ENCODE results near the gene SURF4.

SURF4 gene

GRCh38 chr9:133404454-133405002 is 28.7 kb upstream of the SURF4 start:
- no peak overlapping the region for H2BK12ac ChIP-seq (ENCODE audit: low read length)
- H3K79me1 ChIP-seq (ENCODE audit: low read length), result no peaks in the 10 kb centered on the region
- no peaks in the 10 kb centered on the region for H3K27me3 ChIP-seq (ENCODE audit: insufficient read depth, low read length)
- H3K9me3 ChIP-seq (ENCODE audit: insufficient read depth, low read depth, low read length), result no peaks in the 10 kb centered on the region
- H4K12ac ChIP-seq (ENCODE audit: low read depth, low read length), result no peak overlapping the region
- H3K79me2 ChIP-seq (ENCODE audit: control insufficient read depth, insufficient read depth, low read length, poor library complexity), result no peaks in the 10 kb centered on the region
- H2AFZ ChIP-seq (ENCODE audit: insufficient read depth, low read length, poor library complexity), result no peak overlapping the region
- no CpG with 5 or more reads among the region's 12 CpGs for WGBS (ENCODE audit: extremely low coverage, insufficient coverage, insufficient read length)
- H4K91ac ChIP-seq (ENCODE audit: low read depth, low read length), result no peak overlapping the region
- no peak overlapping the region for H3K18ac ChIP-seq (ENCODE audit: low read length)
- H3K9ac ChIP-seq (ENCODE audit: low read length), result no peak overlapping the region
- H2AK5ac ChIP-seq (ENCODE audit: low read length), result no peak overlapping the region
- H3K14ac ChIP-seq (ENCODE audit: low read length), result no peak overlapping the region
- H3K4me1 ChIP-seq (ENCODE audit: control insufficient read depth in 1 of 2, insufficient read depth in 2 of 2, low read length in 2 of 2), result no peaks in the 10 kb centered on the region
- H2BK120ac ChIP-seq (ENCODE audit: insufficient read depth, low read length, poor library complexity), result no peak overlapping the region
- DNase-seq, result no peak
- no peak overlapping the region for H3K4ac ChIP-seq (ENCODE audit: low read depth, low read length)
- no peak overlapping the region for H4K8ac ChIP-seq (ENCODE audit: low read depth, low read length)
- no peak overlapping the region for H2BK5ac ChIP-seq (ENCODE audit: low read depth, low read length, poor library complexity)
- H3K4me3 ChIP-seq (ENCODE audit: low read depth, low read length), result no peak overlapping the region
- H3K23ac ChIP-seq (ENCODE audit: low read length), result no peak overlapping the region
- H3K4me2 ChIP-seq (ENCODE audit: low read length), result no peak overlapping the region
- H3K36me3 ChIP-seq (ENCODE audit: control insufficient read depth in 1 of 2, insufficient read depth in 2 of 2, low read length in 2 of 2), result peaks cover 48 to 56% of the 10 kb centered on the region in 2 experiments
- H3K27ac ChIP-seq (ENCODE audit: low read depth, low read length), result no peak overlapping the region

DNA sequence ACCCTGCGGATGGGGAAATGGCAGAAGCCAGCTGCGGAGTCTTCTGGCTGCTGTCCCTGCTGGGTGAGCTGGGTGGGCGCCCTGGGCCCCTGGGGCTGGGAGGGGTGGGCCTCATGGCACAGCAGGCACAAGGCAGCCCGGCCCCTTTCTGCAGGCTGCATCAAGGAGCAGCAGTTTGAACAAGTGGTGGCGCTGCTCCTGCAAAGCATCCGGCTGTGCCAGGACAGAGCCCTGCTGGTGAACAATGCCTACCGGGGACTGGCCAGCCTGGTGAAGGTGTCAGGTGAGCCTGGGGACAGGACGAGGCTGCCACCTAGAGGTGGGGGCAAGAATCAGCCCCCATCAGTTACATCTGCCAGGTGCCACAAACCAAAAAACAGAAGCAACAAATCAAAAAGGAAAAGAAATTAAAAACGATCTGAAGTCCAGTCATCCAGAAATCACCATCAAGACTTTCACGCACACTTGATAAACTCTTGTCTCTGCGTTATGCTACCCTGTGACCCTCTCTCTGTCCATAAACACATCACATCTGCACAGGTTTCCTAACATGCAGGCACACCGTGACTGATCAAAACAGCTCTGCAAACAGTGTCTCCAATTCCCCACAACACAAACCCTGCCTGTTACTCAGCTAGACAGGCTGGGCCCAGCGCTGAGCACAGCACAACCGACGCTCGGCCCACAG is 28.1 kb upstream of the SURF4 start:
- no peaks in the 10 kb centered on the region for H3K27me3 ChIP-seq (ENCODE audit: insufficient read depth, low read length)
- H2BK120ac ChIP-seq (ENCODE audit: insufficient read depth, low read length, poor library complexity), result no peak overlapping the region
- no peaks in the 10 kb centered on the region for H3K79me2 ChIP-seq (ENCODE audit: control insufficient read depth, insufficient read depth, low read length, poor library complexity)
- no peak overlapping the region for H2BK5ac ChIP-seq (ENCODE audit: low read depth, low read length, poor library complexity)
- no peak overlapping the region for H3K14ac ChIP-seq (ENCODE audit: low read length)
- H3K9ac ChIP-seq (ENCODE audit: low read length), result no peak overlapping the region
- no peak overlapping the region for H4K12ac ChIP-seq (ENCODE audit: low read depth, low read length)
- H4K8ac ChIP-seq (ENCODE audit: low read depth, low read length), result no peak overlapping the region
- no peaks in the 10 kb centered on the region for H3K79me1 ChIP-seq (ENCODE audit: low read length)
- no peak overlapping the region for H3K4ac ChIP-seq (ENCODE audit: low read depth, low read length)
- no peak overlapping the region for H4K91ac ChIP-seq (ENCODE audit: low read depth, low read length)
- H3K23ac ChIP-seq (ENCODE audit: low read length), result no peak overlapping the region
- no peak overlapping the region for H2AFZ ChIP-seq (ENCODE audit: insufficient read depth, low read length, poor library complexity)
- H3K27ac ChIP-seq (ENCODE audit: low read depth, low read length), result no peak overlapping the region
- H3K9me3 ChIP-seq (ENCODE audit: insufficient read depth, low read depth, low read length), result no peaks in the 10 kb centered on the region
- DNase-seq, result peak in 1 of 2 donors; percentile 51
- no peak overlapping the region for H3K18ac ChIP-seq (ENCODE audit: low read length)
- H3K36me3 ChIP-seq (ENCODE audit: control insufficient read depth in 1 of 2, insufficient read depth in 2 of 2, low read length in 2 of 2), result peaks cover 46 to 56% of the 10 kb centered on the region in 2 experiments
- H3K4me2 ChIP-seq (ENCODE audit: low read length), result no peak overlapping the region
- no peak overlapping the region for H3K4me3 ChIP-seq (ENCODE audit: low read depth, low read length)
- no peaks in the 10 kb centered on the region for H3K4me1 ChIP-seq (ENCODE audit: control insufficient read depth in 1 of 2, insufficient read depth in 2 of 2, low read length in 2 of 2)
- WGBS (ENCODE audit: extremely low coverage, insufficient coverage, insufficient read length), result no CpG with 5 or more reads among the region's 16 CpGs
- H2AK5ac ChIP-seq (ENCODE audit: low read length), result no peak overlapping the region
- H2BK12ac ChIP-seq (ENCODE audit: low read length), result no peak overlapping the region

DNA sequence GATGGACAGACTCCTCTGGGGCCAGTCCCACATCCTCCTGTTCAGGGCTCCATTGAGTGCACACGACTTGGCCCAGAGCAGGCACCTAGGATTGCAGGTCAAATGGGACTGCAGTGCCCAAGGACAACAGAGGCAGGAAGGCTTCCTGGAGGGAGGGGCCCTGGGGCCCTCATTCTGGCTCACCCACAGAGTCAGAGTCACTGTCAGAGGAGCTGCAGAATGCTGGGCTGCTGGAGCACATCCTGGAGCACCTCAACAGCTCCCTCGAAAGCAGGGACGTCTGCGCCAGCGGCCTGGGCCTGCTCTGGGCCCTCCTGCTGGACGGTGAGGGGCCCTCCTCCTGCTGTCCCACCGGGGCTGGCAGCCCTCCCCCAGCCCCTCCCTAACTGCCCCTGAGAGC is 26.8 kb upstream of the SURF4 start:
- Histone ChIP-seq H3K4me3 (ENCODE audit: low read depth, low read length) (no peak overlapping the region), H3K4me2 (ENCODE audit: low read length) (no peak overlapping the region), H2BK5ac (ENCODE audit: low read depth, low read length, poor library complexity) (no peak overlapping the region), H3K9ac (ENCODE audit: low read length) (no peak overlapping the region), H2AFZ (ENCODE audit: insufficient read depth, low read length, poor library complexity) (no peak overlapping the region), H3K79me1 (ENCODE audit: low read length) (no peaks in the 10 kb centered on the region), H4K12ac (ENCODE audit: low read depth, low read length) (no peak overlapping the region), H4K8ac (ENCODE audit: low read depth, low read length) (no peak overlapping the region), H3K18ac (ENCODE audit: low read length) (no peak overlapping the region), H3K4me1 (ENCODE audit: control insufficient read depth in 1 of 2, insufficient read depth in 2 of 2, low read length in 2 of 2) (no peaks in the 10 kb centered on the region), H2BK12ac (ENCODE audit: low read length) (no peak overlapping the region), H3K23ac (ENCODE audit: low read length) (no peak overlapping the region), H3K36me3 (ENCODE audit: control insufficient read depth in 1 of 2, insufficient read depth in 2 of 2, low read length in 2 of 2) (peaks cover 42 to 50% of the 10 kb centered on the region in 2 experiments), H2AK5ac (ENCODE audit: low read length) (no peak overlapping the region), H3K14ac (ENCODE audit: low read length) (no peak overlapping the region), H4K91ac (ENCODE audit: low read depth, low read length) (no peak overlapping the region), H3K4ac (ENCODE audit: low read depth, low read length) (no peak overlapping the region), H3K27me3 (ENCODE audit: insufficient read depth, low read length) (no peaks in the 10 kb centered on the region), H3K27ac (ENCODE audit: low read depth, low read length) (no peak overlapping the region), H3K9me3 (ENCODE audit: insufficient read depth, low read depth, low read length) (no peaks in the 10 kb centered on the region), H2BK120ac (ENCODE audit: insufficient read depth, low read length, poor library complexity) (no peak overlapping the region), H3K79me2 (ENCODE audit: control insufficient read depth, insufficient read depth, low read length, poor library complexity) (no peaks in the 10 kb centered on the region)
- DNase-seq, result no peak
- no CpG with 5 or more reads among the region's 7 CpGs for WGBS (ENCODE audit: extremely low coverage, insufficient coverage, insufficient read length)

GRCh38 chr9:133401588-133401987 is 25.7 kb upstream of the SURF4 start:
- H2AFZ ChIP-seq (ENCODE audit: insufficient read depth, low read length, poor library complexity), result no peak overlapping the region
- no peak overlapping the region for H2BK120ac ChIP-seq (ENCODE audit: insufficient read depth, low read length, poor library complexity)
- H3K4me2 ChIP-seq (ENCODE audit: low read length), result no peak overlapping the region
- no peak overlapping the region for H3K27ac ChIP-seq (ENCODE audit: low read depth, low read length)
- H3K14ac ChIP-seq (ENCODE audit: low read length), result no peak overlapping the region
- no peaks in the 10 kb centered on the region for H3K27me3 ChIP-seq (ENCODE audit: insufficient read depth, low read length)
- H3K9ac ChIP-seq (ENCODE audit: low read length), result no peak overlapping the region
- H3K4me1 ChIP-seq (ENCODE audit: control insufficient read depth in 1 of 2, insufficient read depth in 2 of 2, low read length in 2 of 2), result no peaks in the 10 kb centered on the region
- no peak overlapping the region for H2BK5ac ChIP-seq (ENCODE audit: low read depth, low read length, poor library complexity)
- peaks cover 35 to 42% of the 10 kb centered on the region in 2 experiments for H3K36me3 ChIP-seq (ENCODE audit: control insufficient read depth in 1 of 2, insufficient read depth in 2 of 2, low read length in 2 of 2)
- no peak overlapping the region for H3K4ac ChIP-seq (ENCODE audit: low read depth, low read length)
- no peak overlapping the region for H3K4me3 ChIP-seq (ENCODE audit: low read depth, low read length)
- WGBS (ENCODE audit: extremely low coverage, insufficient coverage, insufficient read length), result no CpG with 5 or more reads among the region's 6 CpGs
- H4K91ac ChIP-seq (ENCODE audit: low read depth, low read length), result no peak overlapping the region
- no peak overlapping the region for H2BK12ac ChIP-seq (ENCODE audit: low read length)
- no peaks in the 10 kb centered on the region for H3K9me3 ChIP-seq (ENCODE audit: insufficient read depth, low read depth, low read length)
- no peaks in the 10 kb centered on the region for H3K79me2 ChIP-seq (ENCODE audit: control insufficient read depth, insufficient read depth, low read length, poor library complexity)
- no peak overlapping the region for H2AK5ac ChIP-seq (ENCODE audit: low read length)
- no peaks in the 10 kb centered on the region for H3K79me1 ChIP-seq (ENCODE audit: low read length)
- H3K23ac ChIP-seq (ENCODE audit: low read length), result no peak overlapping the region
- H3K18ac ChIP-seq (ENCODE audit: low read length), result no peak overlapping the region
- H4K8ac ChIP-seq (ENCODE audit: low read depth, low read length), result no peak overlapping the region
- no peak for DNase-seq
- no peak overlapping the region for H4K12ac ChIP-seq (ENCODE audit: low read depth, low read length)

Measured in trophoblast cell (in vitro differentiated cells and primary cell).